ENCODE data around the gene BDKRB2. TPM values are rescaled to one million over a fixed set of nuclear protein-coding genes. Genes with fewer than 3 reads are reported as not detected.
"Not testable (repeated sequence)": the region's sequence is repeated elsewhere in the genome, so short reads cannot be mapped to it uniquely, and the experiment has no call there.

BDKRB2 gene
- total RNA-seq, 1 experiment from 2014 or later: 13.1 TPM

DNA sequence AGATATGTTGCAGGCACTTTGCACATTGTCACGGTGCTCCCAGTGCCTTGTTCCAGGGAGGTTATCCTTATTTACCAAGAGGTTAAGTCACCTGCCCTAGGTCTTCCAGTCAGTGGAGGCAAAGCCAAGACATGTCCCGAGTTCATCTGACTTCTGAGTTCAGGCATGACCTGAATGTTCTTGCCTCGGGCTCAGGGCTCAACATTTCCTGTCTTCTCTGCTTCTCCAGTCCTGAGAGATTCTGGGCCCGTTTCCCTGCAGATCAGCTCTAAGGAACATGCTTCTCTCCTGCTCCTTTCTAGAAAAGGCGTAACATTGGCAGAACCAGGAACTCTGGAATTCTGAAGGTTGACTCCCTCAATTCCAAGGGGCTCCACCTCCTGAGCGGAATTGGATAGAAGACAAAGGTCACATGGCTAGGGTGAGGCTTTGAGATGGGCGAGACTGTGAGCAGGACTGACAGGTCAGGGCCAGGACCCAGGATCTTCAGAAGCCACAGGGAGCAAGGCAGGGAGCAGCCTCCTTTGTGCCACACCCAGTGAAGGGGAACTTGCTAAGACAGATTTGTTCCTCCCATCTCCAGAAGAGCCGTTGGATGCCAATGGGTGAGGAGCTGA lies 19.9 kb downstream of the BDKRB2 start:
- no peak for DNase-seq (ENCODE audit: low read depth)

DNA sequence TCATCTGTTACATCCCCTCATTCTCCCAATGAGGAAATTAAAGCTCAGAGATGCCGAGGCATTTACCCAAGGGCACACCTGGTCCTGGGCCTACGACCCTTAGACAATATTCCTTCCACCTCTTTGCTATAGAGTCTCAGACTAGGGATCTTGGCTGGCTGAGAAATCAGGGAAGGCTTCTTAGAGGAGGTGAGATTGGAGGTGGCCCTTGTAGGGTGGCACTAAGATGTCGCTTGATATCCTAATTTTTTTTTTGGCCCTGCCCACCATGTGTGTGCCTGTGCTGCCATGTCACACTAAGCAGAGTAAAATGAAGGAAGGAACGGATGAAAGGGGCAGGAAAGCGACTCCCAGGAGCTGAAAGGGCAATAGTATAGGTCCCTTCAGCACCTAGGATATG lies 20.6 kb downstream of the BDKRB2 start:
- no peak for DNase-seq (ENCODE audit: low read depth)

DNA sequence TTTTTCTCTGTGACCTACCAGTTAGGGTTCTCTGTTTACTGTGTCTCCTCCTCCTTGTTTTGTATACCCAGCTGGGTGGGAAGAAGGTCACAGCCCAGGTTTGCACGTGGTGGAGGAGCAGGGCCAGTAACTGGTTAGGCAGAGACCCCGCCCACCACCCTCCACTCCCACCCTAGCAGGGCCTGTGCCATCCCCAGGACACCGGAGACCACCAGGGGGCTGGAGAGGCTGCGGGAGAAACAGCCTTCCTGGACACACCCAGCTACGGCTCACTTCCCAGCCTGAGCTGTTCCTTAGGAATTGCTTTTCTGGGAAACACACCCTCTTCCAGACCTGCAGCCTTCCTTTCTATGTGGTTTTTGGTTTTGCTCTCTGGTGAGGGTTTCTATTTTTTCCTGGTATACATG lies 21.1 kb downstream of the BDKRB2 start:
- DNase-seq (ENCODE audit: low read depth): peak; percentile 83

- DNase-seq (ENCODE audit: low read depth): no peak
Measured at GRCh38 chr14:96227428-96227827, 22.8 kb downstream of the BDKRB2 start.

GRCh38 chr14:96229315-96229714 lies 24.7 kb downstream of the BDKRB2 start:
- DNase-seq (ENCODE audit: low read depth): peak; percentile 50

DNA sequence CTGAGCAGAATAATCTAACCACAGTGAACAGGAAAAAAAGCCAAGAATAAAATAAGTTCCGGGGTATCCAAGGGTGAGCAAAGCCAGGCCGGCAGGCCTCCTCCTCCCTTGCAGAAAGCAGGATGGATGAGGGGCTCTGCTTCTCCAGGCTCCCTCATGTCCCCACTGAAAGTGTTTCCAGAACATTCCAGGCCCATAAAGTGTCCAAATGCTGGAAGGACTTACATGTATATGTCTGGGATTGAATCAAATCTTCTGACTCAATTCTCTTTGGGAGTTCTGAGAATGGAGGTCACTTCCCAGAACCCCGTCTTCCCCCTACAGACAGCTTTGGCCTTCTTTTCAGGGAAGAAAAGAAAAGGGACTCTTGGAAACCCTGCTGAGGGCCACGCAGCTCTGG lies 26.4 kb downstream of the BDKRB2 start:
- DNase-seq (ENCODE audit: low read depth): no peak

DNA sequence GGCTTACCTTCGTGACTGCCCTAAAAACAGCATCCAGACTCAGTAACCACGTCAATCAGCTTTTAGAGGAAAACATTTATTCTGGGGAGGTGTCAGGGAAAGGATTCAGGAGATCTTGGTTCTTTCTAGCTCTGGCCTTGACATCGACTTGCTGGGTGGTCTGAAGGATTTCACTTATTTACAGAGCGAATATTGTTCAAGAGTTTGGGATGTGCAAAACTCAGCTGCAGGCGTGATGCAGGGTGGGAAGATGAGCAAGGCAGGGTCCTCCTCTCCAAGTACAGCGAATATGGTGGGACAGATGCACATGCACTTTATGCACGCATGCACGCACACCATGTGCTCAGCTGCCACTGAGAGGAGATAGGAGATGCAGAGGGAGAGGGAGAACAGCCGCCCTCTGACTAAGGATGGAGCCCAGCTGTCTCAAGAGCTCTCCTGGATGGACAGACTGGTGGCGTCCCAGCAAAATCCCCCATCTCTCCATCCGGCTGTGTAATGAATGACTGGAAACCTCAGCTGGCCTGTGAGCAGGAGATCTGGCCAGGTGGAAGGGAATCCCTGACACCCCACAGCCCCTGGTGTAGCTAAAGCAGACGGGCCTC lies 27.0 kb downstream of the BDKRB2 start:
- DNase-seq (ENCODE audit: low read depth): no peak

- no peak for DNase-seq (ENCODE audit: low read depth)
Measured at GRCh38 chr14:96232506-96232905, 27.9 kb downstream of the BDKRB2 start.

DNA sequence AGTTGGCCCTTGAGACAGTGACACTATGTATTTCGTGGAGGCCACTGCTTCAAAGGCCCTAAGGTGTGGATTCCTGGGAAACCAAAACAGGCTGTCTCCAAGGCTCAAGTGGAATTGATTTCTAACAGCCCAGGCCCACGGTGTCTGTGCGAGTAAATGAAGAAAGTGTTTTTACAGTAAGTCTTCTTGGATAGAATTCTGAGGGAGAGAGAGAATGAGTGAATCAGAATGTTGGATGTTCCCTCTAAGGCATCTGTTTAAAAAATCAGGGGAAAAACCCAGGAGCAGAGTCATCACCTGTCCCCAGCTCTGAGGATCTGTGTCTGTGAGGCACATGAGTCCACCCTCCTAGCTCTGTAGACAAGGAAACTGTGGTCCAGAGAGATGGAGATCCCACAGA lies 29.0 kb downstream of the BDKRB2 start:
- no peak for DNase-seq (ENCODE audit: low read depth)

GRCh38 chr14:96235426-96235825 lies 30.8 kb downstream of the BDKRB2 start:
- no peak for DNase-seq (ENCODE audit: low read depth)

GRCh38 chr14:96237641-96238040 lies 33.0 kb downstream of the BDKRB2 start:
- no peak for DNase-seq (ENCODE audit: low read depth)

GRCh38 chr14:96238676-96239265 lies 34.1 kb downstream of the BDKRB2 start:
- no peak for DNase-seq (ENCODE audit: low read depth)

DNA sequence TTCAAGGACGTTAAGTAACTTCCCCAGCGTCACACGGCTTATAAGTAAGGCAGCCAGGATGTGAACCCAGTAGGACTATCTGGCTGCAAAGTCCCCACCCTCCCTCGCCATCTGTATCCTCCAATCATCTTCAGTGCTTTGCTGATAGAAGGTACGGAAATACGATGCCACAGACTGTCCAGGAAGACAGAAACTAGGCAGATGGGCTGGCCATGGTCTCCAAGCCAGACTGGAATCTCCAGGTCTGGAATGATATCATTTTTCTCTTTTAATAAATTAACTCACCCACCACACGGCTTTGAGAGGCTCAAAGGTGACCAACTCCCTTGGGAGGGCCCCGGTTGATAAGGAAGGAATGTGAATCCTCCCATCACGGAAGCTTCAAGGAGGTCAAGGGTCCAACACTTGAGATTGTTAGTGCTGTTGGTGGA lies 35.1 kb downstream of the BDKRB2 start:
- no peak for DNase-seq (ENCODE audit: low read depth)

DNA sequence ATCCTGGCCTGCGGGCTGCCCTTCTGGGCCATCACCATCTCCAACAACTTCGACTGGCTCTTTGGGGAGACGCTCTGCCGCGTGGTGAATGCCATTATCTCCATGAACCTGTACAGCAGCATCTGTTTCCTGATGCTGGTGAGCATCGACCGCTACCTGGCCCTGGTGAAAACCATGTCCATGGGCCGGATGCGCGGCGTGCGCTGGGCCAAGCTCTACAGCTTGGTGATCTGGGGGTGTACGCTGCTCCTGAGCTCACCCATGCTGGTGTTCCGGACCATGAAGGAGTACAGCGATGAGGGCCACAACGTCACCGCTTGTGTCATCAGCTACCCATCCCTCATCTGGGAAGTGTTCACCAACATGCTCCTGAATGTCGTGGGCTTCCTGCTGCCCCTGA lies 36.0 kb downstream of the BDKRB2 start:
- no peak for DNase-seq (ENCODE audit: low read depth)

GRCh38 chr14:96242126-96242525 lies 37.5 kb downstream of the BDKRB2 start:
- no peak for DNase-seq (ENCODE audit: low read depth)

- no peak for DNase-seq (ENCODE audit: low read depth)
Measured at GRCh38 chr14:96243785-96244184, 39.1 kb downstream of the BDKRB2 start.

GRCh38 chr14:96245074-96245473 lies 40.4 kb downstream of the BDKRB2 start:
- not testable (repeated sequence) for DNase-seq (ENCODE audit: low read depth)

- DNase-seq (ENCODE audit: low read depth): peak; percentile 81
Measured at GRCh38 chr14:96245710-96246538, 41.3 kb downstream of the BDKRB2 start.

DNA sequence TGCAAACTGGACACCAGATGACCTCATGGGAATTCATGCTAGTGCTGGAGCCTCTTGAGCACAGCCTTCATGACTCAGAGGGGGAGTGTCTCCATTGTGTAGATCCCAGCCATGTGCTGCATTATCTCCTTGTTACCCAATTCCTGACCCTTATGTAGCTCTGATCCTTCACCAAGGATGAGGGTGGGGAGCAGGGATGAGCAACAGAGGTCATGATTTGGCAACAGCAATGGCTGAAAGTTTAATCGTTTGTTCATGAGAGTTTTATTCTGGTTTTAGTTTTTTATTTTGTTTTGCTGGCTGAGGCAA lies 41.9 kb downstream of the BDKRB2 start:
- DNase-seq (ENCODE audit: low read depth): peak; percentile 96

DNA sequence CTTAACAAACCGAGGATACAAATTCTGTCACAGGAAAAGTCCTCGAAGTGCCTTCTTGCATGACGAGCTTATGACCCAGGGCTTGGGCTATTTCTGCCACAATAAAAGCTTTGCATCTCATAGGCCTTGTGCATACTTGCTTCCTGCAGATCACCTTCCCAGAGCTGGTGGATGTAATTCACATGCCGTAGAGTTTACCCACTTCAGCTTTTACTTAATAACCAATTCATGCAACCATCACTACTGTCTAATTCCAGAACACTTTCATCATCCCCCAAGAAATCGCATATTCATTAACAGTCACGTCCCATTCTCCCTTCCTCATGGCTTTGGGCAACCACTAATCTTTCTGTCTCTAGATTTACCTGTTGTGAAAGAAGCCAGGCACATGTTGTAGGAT lies 42.4 kb downstream of the BDKRB2 start:
- DNase-seq (ENCODE audit: low read depth): no peak

- DNase-seq (ENCODE audit: low read depth): peak; percentile 91
Measured at GRCh38 chr14:96249029-96249428, 44.4 kb downstream of the BDKRB2 start.

DNA sequence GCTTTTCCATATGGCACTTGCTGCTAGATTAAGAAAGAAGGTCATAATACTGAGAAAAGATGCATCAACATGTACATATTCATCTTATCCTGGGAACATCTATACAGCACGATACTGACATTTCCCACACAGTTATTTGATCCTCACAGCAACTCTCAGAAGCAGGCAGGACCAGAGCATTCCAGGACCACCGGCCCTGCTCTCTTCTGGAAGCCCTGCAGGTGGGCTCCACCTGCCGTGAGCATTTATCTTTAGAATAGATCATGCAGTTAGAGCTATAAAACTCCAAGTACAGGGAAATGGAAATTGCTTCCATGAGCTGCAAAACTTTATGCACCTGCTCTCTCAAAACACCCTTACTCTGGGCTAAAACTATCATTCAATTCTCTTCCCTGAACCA lies 45.8 kb downstream of the BDKRB2 start:
- no peak for DNase-seq (ENCODE audit: low read depth)

DNA sequence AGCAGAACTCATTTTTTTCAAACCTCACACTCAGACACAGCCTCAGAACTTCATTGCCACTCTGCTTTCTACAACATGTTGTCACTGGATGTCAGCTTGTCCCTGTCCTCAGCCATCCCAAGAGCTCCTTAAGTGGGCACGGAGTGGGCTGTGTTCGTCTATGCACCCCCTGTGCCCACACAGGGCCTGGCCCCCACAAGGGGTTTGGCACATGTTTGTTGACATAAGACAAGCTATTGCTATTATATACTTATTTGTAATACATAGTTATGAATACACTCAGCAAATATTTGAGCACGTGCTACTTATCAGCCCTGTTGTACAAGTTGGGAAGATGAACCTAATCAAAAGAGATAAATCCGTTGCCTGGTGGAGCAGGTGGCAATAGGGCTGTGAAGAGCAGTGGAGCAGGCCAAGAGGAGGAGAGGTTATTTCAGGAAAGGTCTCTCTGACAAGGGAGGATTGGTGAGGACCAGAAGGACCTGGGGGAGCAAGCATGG lies 47.1 kb downstream of the BDKRB2 start:
- no peak for DNase-seq (ENCODE audit: low read depth)
